NCI-H2081 treated with DMSO at 0.1 percent for 48 hours (cell line): ENCODE measurements around the gene BDKRB2.

Experiments
- DNase-seq: peaks from one replicate; lab custom pipeline; 2025; lab: John Stamatoyannopoulos, UW

The BDKRB2 gene

GRCh38 chr14:96204151-96205058 lies at the start of gene BDKRB2:
Gene BDKRB2 (plus strand): TSS chr14:96204839. CDS start chr14:96237108, 32,269 bp downstream.
- DNase-seq: no peak

- no peak for DNase-seq
Observed at GRCh38 chr14:96154900-96155299, 49.7 kb upstream of the BDKRB2 start.

- no peak for DNase-seq
Observed at GRCh38 chr14:96156804-96157760, 47.6 kb upstream of the BDKRB2 start.

- DNase-seq: no peak
Observed at GRCh38 chr14:96158735-96159134, 45.9 kb upstream of the BDKRB2 start.

- no peak for DNase-seq
Observed at GRCh38 chr14:96160076-96160912, 44.3 kb upstream of the BDKRB2 start.

- no peak for DNase-seq
Observed at GRCh38 chr14:96160913-96161310, 43.7 kb upstream of the BDKRB2 start.

- no peak for DNase-seq
Observed at GRCh38 chr14:96161636-96162035, 43.0 kb upstream of the BDKRB2 start.

- DNase-seq: no peak
Observed at GRCh38 chr14:96162265-96162664, 42.4 kb upstream of the BDKRB2 start.

GRCh38 chr14:96162741-96163140 lies 41.9 kb upstream of the BDKRB2 start:
- DNase-seq: no peak

- no peak for DNase-seq
Observed at GRCh38 chr14:96164861-96165490, 39.7 kb upstream of the BDKRB2 start.

- no peak for DNase-seq
Observed at GRCh38 chr14:96165493-96166436, 38.9 kb upstream of the BDKRB2 start.

- no peak for DNase-seq
Observed at GRCh38 chr14:96166461-96167223, 38.0 kb upstream of the BDKRB2 start.

GRCh38 chr14:96167224-96168148 lies 37.2 kb upstream of the BDKRB2 start:
- DNase-seq: no peak

- DNase-seq: no peak
Observed at GRCh38 chr14:96168581-96168980, 36.1 kb upstream of the BDKRB2 start.

GRCh38 chr14:96170961-96171592 lies 33.6 kb upstream of the BDKRB2 start:
- no peak for DNase-seq

GRCh38 chr14:96173636-96174475 lies 30.8 kb upstream of the BDKRB2 start:
- no peak for DNase-seq

- no peak for DNase-seq
Observed at GRCh38 chr14:96176275-96176674, 28.4 kb upstream of the BDKRB2 start.
